ENCODE data around the gene CCDC69. TPM values are rescaled to one million over a fixed set of nuclear protein-coding genes. Genes with fewer than 3 reads are reported as not detected.

CCDC69 gene
- total RNA-seq, 2 experiments from 2014 or later: 119 to 123 TPM

GRCh38 chr5:151219789-151220188 is 4.1 kb downstream of the CCDC69 start:
- no TSS peak for BruUV-seq (replicated peaks)
- Histone ChIP-seq H3K4me3 (ENCODE audit: low read depth, low read length, poor library complexity, severe bottlenecking) (peak overlapping the region; percentile 84), H4K20me1 (ENCODE audit: insufficient read depth, low read length) (peaks cover 5% of the 10 kb centered on the region; the same call in 1 of the 2 replicates), H3K4me2 (ENCODE audit: low read length) (peak overlapping the region; percentile 79), H3K36me3 (ENCODE audit: insufficient read depth, low read length) (peaks cover 64% of the 10 kb centered on the region; the same call in 1 of the 2 replicates), H3K27ac (ENCODE audit: low read depth, low read length, poor library complexity, severe bottlenecking) (peak overlapping the region; percentile 98), H3K9me3 (ENCODE audit: low read length) (no peaks in the 10 kb centered on the region), H3K9me2 (ENCODE audit: insufficient read depth, low read length) (no peaks in the 10 kb centered on the region), H3K79me2 (ENCODE audit: insufficient read depth, low read depth, low read length) (peaks cover 81% of the 10 kb centered on the region), H3K4me1 (ENCODE audit: insufficient read depth, low read length, poor library complexity, severe bottlenecking) (peaks cover 95% of the 10 kb centered on the region), H2AFZ (ENCODE audit: low read length) (no peak overlapping the region)
- TF ChIP-seq EZH2phosphoT487 (IDR thresholded peaks at IDR 0.05; ENCODE audit: borderline replicate concordance, low read depth, low read length): no peak
- TF ChIP-seq, protein P1, sequence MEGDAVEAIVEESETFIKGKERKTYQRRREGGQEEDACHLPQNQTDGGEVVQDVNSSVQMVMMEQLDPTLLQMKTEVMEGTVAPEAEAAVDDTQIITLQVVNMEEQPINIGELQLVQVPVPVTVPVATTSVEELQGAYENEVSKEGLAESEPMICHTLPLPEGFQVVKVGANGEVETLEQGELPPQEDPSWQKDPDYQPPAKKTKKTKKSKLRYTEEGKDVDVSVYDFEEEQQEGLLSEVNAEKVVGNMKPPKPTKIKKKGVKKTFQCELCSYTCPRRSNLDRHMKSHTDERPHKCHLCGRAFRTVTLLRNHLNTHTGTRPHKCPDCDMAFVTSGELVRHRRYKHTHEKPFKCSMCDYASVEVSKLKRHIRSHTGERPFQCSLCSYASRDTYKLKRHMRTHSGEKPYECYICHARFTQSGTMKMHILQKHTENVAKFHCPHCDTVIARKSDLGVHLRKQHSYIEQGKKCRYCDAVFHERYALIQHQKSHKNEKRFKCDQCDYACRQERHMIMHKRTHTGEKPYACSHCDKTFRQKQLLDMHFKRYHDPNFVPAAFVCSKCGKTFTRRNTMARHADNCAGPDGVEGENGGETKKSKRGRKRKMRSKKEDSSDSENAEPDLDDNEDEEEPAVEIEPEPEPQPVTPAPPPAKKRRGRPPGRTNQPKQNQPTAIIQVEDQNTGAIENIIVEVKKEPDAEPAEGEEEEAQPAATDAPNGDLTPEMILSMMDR (conservative IDR thresholded peaks at IDR 0.05; ENCODE audit: low read length): peak; percentile 77
- ChIA-PET CTCF (ENCODE audit: unreplicated experiment) (interaction anchor here (0.7 to 1.1 kb wide), 3 partner anchors 15 to 19 kb away, joined by 3 to 4 read pairs (median 4); no protein-coding TSS in a partner anchor), POLR2A (interaction anchor here (0.7 to 15.6 kb wide), 5 partner anchors 6 to 34 kb away, joined by 3 to 272 read pairs (median 5); no protein-coding TSS in a partner anchor)
- intact Hi-C loops (cut with micrococcal nuclease; ENCODE audit: unreplicated experiment): no loop called here
- no peak for DNase-seq (ENCODE audit: low spot score)

GRCh38 chr5:151219138-151219537 is 4.8 kb downstream of the CCDC69 start:
- H3K4me3 ChIP-seq (ENCODE audit: low read depth, low read length, poor library complexity, severe bottlenecking): peak overlapping the region; percentile 84
- H3K79me2 ChIP-seq (ENCODE audit: insufficient read depth, low read depth, low read length): peaks cover 81% of the 10 kb centered on the region
- H3K4me2 ChIP-seq (ENCODE audit: low read length): peak overlapping the region; percentile 79
- H3K4me1 ChIP-seq (ENCODE audit: insufficient read depth, low read length, poor library complexity, severe bottlenecking): peaks cover 93% of the 10 kb centered on the region
- peaks cover 5% of the 10 kb centered on the region; the same call in 1 of the 2 replicates for H4K20me1 ChIP-seq (ENCODE audit: insufficient read depth, low read length)
- DNase-seq (ENCODE audit: low spot score): no peak
- POLR2A ChIA-PET: interaction anchor here (0.6 to 15.6 kb wide), 6 partner anchors 6 to 52 kb away, joined by 3 to 272 read pairs (median 4); no protein-coding TSS in a partner anchor
- no peak overlapping the region for H2AFZ ChIP-seq (ENCODE audit: low read length)
- no peaks in the 10 kb centered on the region for H3K9me3 ChIP-seq (ENCODE audit: low read length)
- H3K36me3 ChIP-seq (ENCODE audit: insufficient read depth, low read length): peaks cover 64% of the 10 kb centered on the region; the same call in 1 of the 2 replicates
- peak overlapping the region; percentile 98 for H3K27ac ChIP-seq (ENCODE audit: low read depth, low read length, poor library complexity, severe bottlenecking)
- CTCF ChIA-PET (ENCODE audit: unreplicated experiment): interaction anchor here (1.1 to 1.9 kb wide), 2 partner anchors 17 to 33 kb away, joined by 3 to 6 read pairs; partner anchors contain the start of gene GM2A
- no peaks in the 10 kb centered on the region for H3K9me2 ChIP-seq (ENCODE audit: insufficient read depth, low read length)
- intact Hi-C loops (cut with micrococcal nuclease; ENCODE audit: unreplicated experiment): no loop called here
- TF ChIP-seq EZH2phosphoT487 (IDR thresholded peaks at IDR 0.05; ENCODE audit: borderline replicate concordance, low read depth, low read length): no peak
- TF ChIP-seq, protein P1 (conservative IDR thresholded peaks at IDR 0.05; ENCODE audit: low read length): no peak
- BruUV-seq (replicated peaks): no TSS peak

DNA sequence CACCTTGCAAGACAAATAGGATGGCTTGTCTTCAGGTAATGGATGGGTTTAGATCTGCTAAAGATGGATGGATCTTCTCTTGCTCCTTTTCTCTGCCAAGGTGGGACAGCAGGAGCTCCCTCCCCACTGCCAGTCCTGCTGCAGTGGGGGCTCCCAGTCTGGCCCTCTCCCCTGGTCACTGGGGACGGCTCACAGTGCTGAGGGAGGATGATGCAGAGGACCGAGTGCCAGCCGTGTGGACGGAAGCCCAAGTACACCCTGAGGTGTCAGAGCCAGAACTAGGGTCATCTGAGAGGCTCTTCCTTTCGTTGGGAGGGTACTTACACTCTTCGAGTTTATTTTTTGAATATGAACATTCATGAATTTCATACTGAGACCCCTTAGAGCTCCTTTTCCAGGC is 5.7 kb downstream of the CCDC69 start:
- Histone ChIP-seq H3K4me3 (ENCODE audit: low read depth, low read length, poor library complexity, severe bottlenecking) (peak overlapping the region; percentile 84), H3K4me2 (ENCODE audit: low read length) (peak overlapping the region; percentile 79), H3K79me2 (ENCODE audit: insufficient read depth, low read depth, low read length) (peaks cover 73% of the 10 kb centered on the region)

More for the DNA sequence above, 5.7 kb downstream of the CCDC69 start:
- no peak for DNase-seq (ENCODE audit: low spot score)
- H3K4me1 ChIP-seq (ENCODE audit: insufficient read depth, low read length, poor library complexity, severe bottlenecking): peaks cover 98% of the 10 kb centered on the region
- peaks cover 67% of the 10 kb centered on the region; the same call in 1 of the 2 replicates for H3K36me3 ChIP-seq (ENCODE audit: insufficient read depth, low read length)
- peaks cover 5% of the 10 kb centered on the region; the same call in 1 of the 2 replicates for H4K20me1 ChIP-seq (ENCODE audit: insufficient read depth, low read length)
- ChIA-PET CTCF (ENCODE audit: unreplicated experiment) (interaction anchor here (0.6 to 1.9 kb wide), 2 partner anchors 34 to 98 kb away, joined by 3 to 6 read pairs; partner anchors contain the start of gene GM2A), POLR2A (interaction anchor here (0.8 to 15.6 kb wide), 5 partner anchors 9 to 67 kb away, joined by 3 to 272 read pairs (median 5); partner anchors contain the start of gene GM2A)
- intact Hi-C loops (cut with micrococcal nuclease; ENCODE audit: unreplicated experiment): no loop called here
- H3K9me3 ChIP-seq (ENCODE audit: low read length): no peaks in the 10 kb centered on the region
- H3K27ac ChIP-seq (ENCODE audit: low read depth, low read length, poor library complexity, severe bottlenecking): peak overlapping the region; percentile 98
- no peak for TF ChIP-seq EZH2phosphoT487 (IDR thresholded peaks at IDR 0.05; ENCODE audit: borderline replicate concordance, low read depth, low read length)
- TF ChIP-seq, protein P1 (conservative IDR thresholded peaks at IDR 0.05; ENCODE audit: low read length): no peak
- BruUV-seq (replicated peaks): no TSS peak
- no peaks in the 10 kb centered on the region for H3K9me2 ChIP-seq (ENCODE audit: insufficient read depth, low read length)
- no peak overlapping the region for H2AFZ ChIP-seq (ENCODE audit: low read length)

All from OCI-LY7 (cell line).